Cerebellar cortex (tissue), 1 donor: ENCODE results near the gene SPATA3.
A peak's percentile ranks its signal among the peaks of the same experiment; 100 is the strongest.

Experiments used
- DNase-seq: peaks from one replicate; pipeline ENCODE4 v3.0.0-alpha.2; 2015; ENCODE audit warnings: low spot score

Gene SPATA3

GRCh38 chr2:231050018-231050901 lies 54.3 kb downstream of the SPATA3 start:
- DNase-seq: no peak

GRCh38 chr2:231051116-231051515 lies 55.2 kb downstream of the SPATA3 start:
- no peak for DNase-seq

- peak; percentile 88 for DNase-seq
Measured at GRCh38 chr2:231052494-231053451, 56.9 kb downstream of the SPATA3 start.

- no peak for DNase-seq
Measured at GRCh38 chr2:231053846-231054245, 57.9 kb downstream of the SPATA3 start.

GRCh38 chr2:231056453-231057416 lies 60.8 kb downstream of the SPATA3 start, which contains the start of gene PSMD1:
PSMD1 (plus strand) TSS chr2:231056867; CDS start chr2:231057026, 159 bp downstream.
- peak; percentile 92 for DNase-seq

- no peak for DNase-seq
Measured at GRCh38 chr2:231057590-231057989, 61.7 kb downstream of the SPATA3 start.
